A673 (cell line): ENCODE measurements around the gene CNDP1.

ENCODE experiments used
- CTCF ChIP-seq: fragments of 300-800, 200-600 bp; sonication (generic); conservative IDR thresholded peaks from 2 replicates; pipeline ENCODE4 v1.5.1; 2017; ENCODE audit warnings: low read depth, mild to moderate bottlenecking, antibody characterized with exemption, low read length, moderate library complexity, mixed read lengths
- EZH2 ChIP-seq: fragments of 200-600 bp; sonication (generic); IDR thresholded peaks from 2 replicates; pipeline ENCODE4 v1.6.1; 2017; ENCODE audit warnings: borderline replicate concordance, low read depth, mild to moderate bottlenecking, mixed read lengths, antibody characterized with exemption, low read length; ENCODE audit not compliant: poor library complexity, severe bottlenecking

GRCh38 chr18:74577019-74577418 is 42.7 kb downstream of the CNDP1 start:
- TF ChIP-seq CTCF (no peak), EZH2 (no peak)
